ENCODE data around the gene CCSER1. TPM values are rescaled to one million over a fixed set of nuclear protein-coding genes. Genes with fewer than 3 reads are reported as not detected.

CCSER1 gene
- total and polyA plus RNA-seq, 4 donors: 0.18 to 2.3 (median 1.2) TPM

DNA sequence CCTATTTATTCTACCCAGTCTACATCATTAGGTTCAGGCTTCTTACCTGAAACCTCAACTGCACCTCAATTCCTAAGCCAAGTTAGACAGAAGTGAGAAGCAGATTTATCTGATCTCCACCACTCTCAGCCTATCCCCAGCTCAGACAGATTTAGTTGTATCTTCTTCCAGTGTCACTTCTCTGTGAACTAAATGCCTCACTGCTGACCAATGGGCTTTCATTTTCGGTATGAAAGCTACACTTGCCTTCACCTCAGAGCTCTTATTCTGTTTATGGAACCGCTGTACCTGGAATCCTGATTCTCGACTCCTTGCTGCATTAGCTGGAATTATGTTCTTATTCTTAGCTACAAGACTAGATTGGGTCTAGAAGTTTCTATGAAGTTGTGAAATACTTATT is 833.2 kb downstream of the CCSER1 start:
- no peak overlapping the region for H3K4me3 ChIP-seq (ENCODE audit: low read depth in 1 of 3, low read length in 3 of 3)
- no peaks in the 10 kb centered on the region for H3K27me3 ChIP-seq (ENCODE audit: control insufficient read depth in 4 of 4, insufficient read depth in 4 of 4, low read length in 3 of 4)
- TF ChIP-seq, protein P1, sequence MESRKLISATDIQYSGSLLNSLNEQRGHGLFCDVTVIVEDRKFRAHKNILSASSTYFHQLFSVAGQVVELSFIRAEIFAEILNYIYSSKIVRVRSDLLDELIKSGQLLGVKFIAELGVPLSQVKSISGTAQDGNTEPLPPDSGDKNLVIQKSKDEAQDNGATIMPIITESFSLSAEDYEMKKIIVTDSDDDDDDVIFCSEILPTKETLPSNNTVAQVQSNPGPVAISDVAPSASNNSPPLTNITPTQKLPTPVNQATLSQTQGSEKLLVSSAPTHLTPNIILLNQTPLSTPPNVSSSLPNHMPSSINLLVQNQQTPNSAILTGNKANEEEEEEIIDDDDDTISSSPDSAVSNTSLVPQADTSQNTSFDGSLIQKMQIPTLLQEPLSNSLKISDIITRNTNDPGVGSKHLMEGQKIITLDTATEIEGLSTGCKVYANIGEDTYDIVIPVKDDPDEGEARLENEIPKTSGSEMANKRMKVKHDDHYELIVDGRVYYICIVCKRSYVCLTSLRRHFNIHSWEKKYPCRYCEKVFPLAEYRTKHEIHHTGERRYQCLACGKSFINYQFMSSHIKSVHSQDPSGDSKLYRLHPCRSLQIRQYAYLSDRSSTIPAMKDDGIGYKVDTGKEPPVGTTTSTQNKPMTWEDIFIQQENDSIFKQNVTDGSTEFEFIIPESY (IDR thresholded peaks at IDR 0.05): no peak
- no peak for TF ChIP-seq HNF4G (IDR thresholded peaks at IDR 0.05)
- no peak for TF ChIP-seq HNF4A (conservative IDR thresholded peaks at IDR 0.05)
- TF ChIP-seq TAF1 (conservative IDR thresholded peaks at IDR 0.05): no peak
- no peak for TF ChIP-seq EGR1 (IDR thresholded peaks at IDR 0.05; ENCODE audit: low read depth in 2 of 2)
- no peak for TF ChIP-seq GABPA (IDR thresholded peaks at IDR 0.05 in 1 of 2, conservative IDR thresholded peaks at IDR 0.05 in 1 of 2)
- no peaks in the 10 kb centered on the region for H3K4me1 ChIP-seq (ENCODE audit: control insufficient read depth in 4 of 4, insufficient read depth in 4 of 4, low read length in 3 of 4)
- no peaks in the 10 kb centered on the region for H3K36me3 ChIP-seq (ENCODE audit: control insufficient read depth in 4 of 4, insufficient read depth in 3 of 4, low read depth in 1 of 4, low read length in 3 of 4)
- no peak overlapping the region for H3K9ac ChIP-seq (ENCODE audit: low read depth in 1 of 2, low read length in 2 of 2)
- no peak for DNase-seq (ENCODE audit: low spot score)
- no peak overlapping the region for H3K27ac ChIP-seq (ENCODE audit: low read depth in 1 of 2, low read length in 2 of 2)
- WGBS: 89% methylated on average over 3 of the region's 3 CpGs
- no peaks in the 10 kb centered on the region for H3K9me3 ChIP-seq (ENCODE audit: control insufficient read depth in 4 of 4, low read length in 3 of 4)

DNA sequence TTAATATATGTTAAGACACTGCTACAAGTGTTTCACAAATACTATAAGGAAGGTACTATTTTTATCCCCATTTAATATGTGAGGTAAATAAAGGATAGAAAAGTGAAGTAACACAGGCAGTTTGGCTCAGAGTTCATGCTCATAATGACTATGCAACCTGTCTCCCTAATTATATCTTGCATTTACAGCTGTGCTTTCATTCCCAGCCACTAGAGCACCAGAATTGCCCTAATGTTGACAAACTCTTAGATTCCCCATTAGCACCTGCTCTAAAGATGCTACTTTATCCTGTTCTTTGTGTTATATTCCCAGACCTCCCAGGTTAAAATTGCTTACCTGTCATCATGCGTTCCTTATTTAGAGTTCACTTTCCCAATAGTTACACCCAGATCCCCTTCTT is 833.6 kb downstream of the CCSER1 start:
- Histone ChIP-seq H3K27me3 (ENCODE audit: control insufficient read depth in 4 of 4, insufficient read depth in 4 of 4, low read length in 3 of 4) (no peaks in the 10 kb centered on the region), H3K4me1 (ENCODE audit: control insufficient read depth in 4 of 4, insufficient read depth in 4 of 4, low read length in 3 of 4) (no peaks in the 10 kb centered on the region), H3K27ac (ENCODE audit: low read depth in 1 of 2, low read length in 2 of 2) (no peak overlapping the region), H3K4me3 (ENCODE audit: low read depth in 1 of 3, low read length in 3 of 3) (no peak overlapping the region), H3K36me3 (ENCODE audit: control insufficient read depth in 4 of 4, insufficient read depth in 3 of 4, low read depth in 1 of 4, low read length in 3 of 4) (no peaks in the 10 kb centered on the region), H3K9me3 (ENCODE audit: control insufficient read depth in 4 of 4, low read length in 3 of 4) (no peaks in the 10 kb centered on the region), H3K9ac (ENCODE audit: low read depth in 1 of 2, low read length in 2 of 2) (no peak overlapping the region)
- TF ChIP-seq TAF1 (conservative IDR thresholded peaks at IDR 0.05) (no peak), RXRA (IDR thresholded peaks at IDR 0.05) (no peak), FOXA2 (IDR thresholded peaks at IDR 0.05) (no peak), YY1 (IDR thresholded peaks at IDR 0.05) (no peak), EGR1 (IDR thresholded peaks at IDR 0.05; ENCODE audit: low read depth in 2 of 2) (no peak), HNF4A (conservative IDR thresholded peaks at IDR 0.05) (no peak), SP1 (IDR thresholded peaks at IDR 0.05) (no peak)
- TF ChIP-seq, protein P2, sequence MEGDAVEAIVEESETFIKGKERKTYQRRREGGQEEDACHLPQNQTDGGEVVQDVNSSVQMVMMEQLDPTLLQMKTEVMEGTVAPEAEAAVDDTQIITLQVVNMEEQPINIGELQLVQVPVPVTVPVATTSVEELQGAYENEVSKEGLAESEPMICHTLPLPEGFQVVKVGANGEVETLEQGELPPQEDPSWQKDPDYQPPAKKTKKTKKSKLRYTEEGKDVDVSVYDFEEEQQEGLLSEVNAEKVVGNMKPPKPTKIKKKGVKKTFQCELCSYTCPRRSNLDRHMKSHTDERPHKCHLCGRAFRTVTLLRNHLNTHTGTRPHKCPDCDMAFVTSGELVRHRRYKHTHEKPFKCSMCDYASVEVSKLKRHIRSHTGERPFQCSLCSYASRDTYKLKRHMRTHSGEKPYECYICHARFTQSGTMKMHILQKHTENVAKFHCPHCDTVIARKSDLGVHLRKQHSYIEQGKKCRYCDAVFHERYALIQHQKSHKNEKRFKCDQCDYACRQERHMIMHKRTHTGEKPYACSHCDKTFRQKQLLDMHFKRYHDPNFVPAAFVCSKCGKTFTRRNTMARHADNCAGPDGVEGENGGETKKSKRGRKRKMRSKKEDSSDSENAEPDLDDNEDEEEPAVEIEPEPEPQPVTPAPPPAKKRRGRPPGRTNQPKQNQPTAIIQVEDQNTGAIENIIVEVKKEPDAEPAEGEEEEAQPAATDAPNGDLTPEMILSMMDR (IDR thresholded peaks at IDR 0.05; ENCODE audit: low read depth, low read length, missing input control): no peak
- TF ChIP-seq, protein P3, sequence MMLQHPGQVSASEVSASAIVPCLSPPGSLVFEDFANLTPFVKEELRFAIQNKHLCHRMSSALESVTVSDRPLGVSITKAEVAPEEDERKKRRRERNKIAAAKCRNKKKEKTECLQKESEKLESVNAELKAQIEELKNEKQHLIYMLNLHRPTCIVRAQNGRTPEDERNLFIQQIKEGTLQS (IDR thresholded peaks at IDR 0.05): no peak
- TF ChIP-seq, protein P4, sequence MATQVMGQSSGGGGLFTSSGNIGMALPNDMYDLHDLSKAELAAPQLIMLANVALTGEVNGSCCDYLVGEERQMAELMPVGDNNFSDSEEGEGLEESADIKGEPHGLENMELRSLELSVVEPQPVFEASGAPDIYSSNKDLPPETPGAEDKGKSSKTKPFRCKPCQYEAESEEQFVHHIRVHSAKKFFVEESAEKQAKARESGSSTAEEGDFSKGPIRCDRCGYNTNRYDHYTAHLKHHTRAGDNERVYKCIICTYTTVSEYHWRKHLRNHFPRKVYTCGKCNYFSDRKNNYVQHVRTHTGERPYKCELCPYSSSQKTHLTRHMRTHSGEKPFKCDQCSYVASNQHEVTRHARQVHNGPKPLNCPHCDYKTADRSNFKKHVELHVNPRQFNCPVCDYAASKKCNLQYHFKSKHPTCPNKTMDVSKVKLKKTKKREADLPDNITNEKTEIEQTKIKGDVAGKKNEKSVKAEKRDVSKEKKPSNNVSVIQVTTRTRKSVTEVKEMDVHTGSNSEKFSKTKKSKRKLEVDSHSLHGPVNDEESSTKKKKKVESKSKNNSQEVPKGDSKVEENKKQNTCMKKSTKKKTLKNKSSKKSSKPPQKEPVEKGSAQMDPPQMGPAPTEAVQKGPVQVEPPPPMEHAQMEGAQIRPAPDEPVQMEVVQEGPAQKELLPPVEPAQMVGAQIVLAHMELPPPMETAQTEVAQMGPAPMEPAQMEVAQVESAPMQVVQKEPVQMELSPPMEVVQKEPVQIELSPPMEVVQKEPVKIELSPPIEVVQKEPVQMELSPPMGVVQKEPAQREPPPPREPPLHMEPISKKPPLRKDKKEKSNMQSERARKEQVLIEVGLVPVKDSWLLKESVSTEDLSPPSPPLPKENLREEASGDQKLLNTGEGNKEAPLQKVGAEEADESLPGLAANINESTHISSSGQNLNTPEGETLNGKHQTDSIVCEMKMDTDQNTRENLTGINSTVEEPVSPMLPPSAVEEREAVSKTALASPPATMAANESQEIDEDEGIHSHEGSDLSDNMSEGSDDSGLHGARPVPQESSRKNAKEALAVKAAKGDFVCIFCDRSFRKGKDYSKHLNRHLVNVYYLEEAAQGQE (IDR thresholded peaks at IDR 0.05): no peak
- 91% methylated on average over 1 of the region's 1 CpG for WGBS
- DNase-seq (ENCODE audit: low spot score): no peak

All from liver (tissue), 9 donors.